ENCODE results near the gene SPTBN4.
A peak's percentile ranks its signal among the peaks of the same experiment; 100 is the strongest.

The SPTBN4 gene

DNA sequence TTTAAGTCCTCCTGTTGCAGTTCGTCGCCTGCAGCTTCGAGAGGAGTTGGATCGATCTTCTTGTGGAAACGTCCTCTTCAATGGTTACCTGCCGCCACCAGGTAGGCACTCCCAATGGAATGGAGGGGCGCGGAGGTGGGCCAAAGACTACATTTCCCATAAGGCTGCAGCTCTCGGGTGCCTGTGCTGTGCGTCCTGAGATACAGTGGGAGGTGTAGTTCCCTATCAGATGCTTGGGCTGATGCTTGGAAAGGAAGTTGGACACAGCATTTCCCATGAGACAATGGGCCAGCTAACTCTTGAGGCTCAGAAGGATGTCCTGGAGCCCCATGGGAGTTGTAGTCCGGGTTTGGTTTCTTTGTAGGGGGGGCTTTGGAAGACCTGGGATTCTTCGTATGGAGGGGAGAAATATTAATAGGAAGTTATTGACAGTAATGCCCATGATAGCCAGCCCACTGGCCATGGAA lies 111.7 kb downstream of the SPTBN4 start:
- Histone ChIP-seq H2AFZ (ENCODE audit: low read length, unreplicated experiment) (no peak overlapping the region), H3K27me3 (ENCODE audit: insufficient read depth, low read length) (no peaks in the 10 kb centered on the region), H3K79me2 (ENCODE audit: control insufficient read depth, insufficient read depth, low read length, unreplicated experiment) (no peaks in the 10 kb centered on the region), H3K27ac (ENCODE audit: low read depth, low read length) (no peak overlapping the region), H3K4me1 (ENCODE audit: control insufficient read depth, insufficient read depth, low read length, unreplicated experiment) (peaks cover 3% of the 10 kb centered on the region), H3K4me3 (ENCODE audit: low read depth, low read length) (no peak overlapping the region), H3K36me3 (ENCODE audit: insufficient read depth, low read length) (no peaks in the 10 kb centered on the region)

DNA sequence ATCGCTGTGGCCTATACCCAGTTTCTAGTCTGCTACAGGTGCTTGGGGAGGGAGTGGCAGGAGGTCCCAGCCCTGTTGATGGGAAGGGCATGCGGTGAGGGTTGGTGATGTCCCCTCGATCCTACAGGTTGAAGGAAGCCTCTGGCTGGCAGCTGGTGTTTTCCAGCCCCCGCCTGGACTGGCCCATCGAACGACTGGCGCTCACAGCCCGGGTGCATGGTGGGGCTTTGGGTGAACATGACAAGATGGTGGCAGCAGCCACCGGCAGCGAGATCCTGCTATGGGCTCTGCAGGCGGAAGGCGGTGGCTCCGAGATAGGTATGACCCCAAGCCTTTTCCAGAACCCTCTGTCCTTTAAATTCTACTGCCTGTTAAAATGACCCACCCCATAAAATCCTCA lies 113.8 kb downstream of the SPTBN4 start:
- Histone ChIP-seq H2AFZ (ENCODE audit: low read length, unreplicated experiment) (no peak overlapping the region), H3K27ac (ENCODE audit: low read depth, low read length) (no peak overlapping the region), H3K79me2 (ENCODE audit: control insufficient read depth, insufficient read depth, low read length, unreplicated experiment) (no peaks in the 10 kb centered on the region), H3K4me1 (ENCODE audit: control insufficient read depth, insufficient read depth, low read length, unreplicated experiment) (peaks cover 8% of the 10 kb centered on the region), H3K36me3 (ENCODE audit: insufficient read depth, low read length) (no peaks in the 10 kb centered on the region), H3K27me3 (ENCODE audit: insufficient read depth, low read length) (no peaks in the 10 kb centered on the region), H3K4me3 (ENCODE audit: low read depth, low read length) (no peak overlapping the region)

DNA sequence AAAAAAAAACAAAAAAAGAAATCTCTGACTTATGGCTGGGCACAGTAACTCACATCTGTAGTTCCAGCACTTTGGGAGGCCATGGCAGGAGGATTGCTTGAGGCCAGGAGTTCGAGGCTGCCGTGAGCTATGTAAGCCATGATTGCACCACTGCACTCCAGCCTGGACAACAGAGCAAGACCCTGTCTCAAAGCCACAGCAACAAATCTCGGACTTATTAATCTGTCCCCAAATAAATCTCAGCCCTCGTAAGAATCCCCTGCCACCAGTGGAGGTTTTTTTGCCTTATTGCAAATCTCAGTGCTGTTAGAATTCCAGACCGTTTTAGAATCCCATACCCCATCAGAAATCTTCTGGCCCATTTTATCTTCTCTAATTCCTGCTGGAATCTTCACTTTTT lies 114.7 kb downstream of the SPTBN4 start:
- Histone ChIP-seq H3K79me2 (ENCODE audit: control insufficient read depth, insufficient read depth, low read length, unreplicated experiment) (no peaks in the 10 kb centered on the region), H2AFZ (ENCODE audit: low read length, unreplicated experiment) (no peak overlapping the region), H3K27me3 (ENCODE audit: insufficient read depth, low read length) (no peaks in the 10 kb centered on the region), H3K4me3 (ENCODE audit: low read depth, low read length) (no peak overlapping the region), H3K4me1 (ENCODE audit: control insufficient read depth, insufficient read depth, low read length, unreplicated experiment) (peaks cover 11% of the 10 kb centered on the region), H3K27ac (ENCODE audit: low read depth, low read length) (no peak overlapping the region), H3K36me3 (ENCODE audit: insufficient read depth, low read length) (no peaks in the 10 kb centered on the region)

DNA sequence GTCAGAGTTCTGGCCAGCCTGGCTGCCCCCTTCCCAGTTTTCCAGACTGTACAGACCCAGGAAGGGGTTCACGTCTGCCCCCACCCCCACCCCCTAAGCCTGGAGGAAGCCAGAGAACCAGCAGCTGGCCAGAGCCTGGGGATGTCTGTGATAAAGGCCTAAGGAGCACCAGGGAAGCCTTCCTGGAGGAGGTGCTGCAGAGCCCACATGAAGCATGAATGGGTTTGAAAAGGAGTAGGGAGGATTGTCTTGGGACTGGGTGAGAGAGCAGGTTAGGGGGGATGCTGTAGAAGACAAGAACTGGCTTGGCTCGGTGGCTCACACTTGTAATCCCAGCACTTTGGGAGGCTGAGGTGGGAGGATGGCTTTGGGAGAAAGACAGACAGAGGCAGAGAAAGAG lies 115.7 kb downstream of the SPTBN4 start:
- Histone ChIP-seq H3K36me3 (ENCODE audit: insufficient read depth, low read length) (no peaks in the 10 kb centered on the region), H2AFZ (ENCODE audit: low read length, unreplicated experiment) (no peak overlapping the region)

DNA sequence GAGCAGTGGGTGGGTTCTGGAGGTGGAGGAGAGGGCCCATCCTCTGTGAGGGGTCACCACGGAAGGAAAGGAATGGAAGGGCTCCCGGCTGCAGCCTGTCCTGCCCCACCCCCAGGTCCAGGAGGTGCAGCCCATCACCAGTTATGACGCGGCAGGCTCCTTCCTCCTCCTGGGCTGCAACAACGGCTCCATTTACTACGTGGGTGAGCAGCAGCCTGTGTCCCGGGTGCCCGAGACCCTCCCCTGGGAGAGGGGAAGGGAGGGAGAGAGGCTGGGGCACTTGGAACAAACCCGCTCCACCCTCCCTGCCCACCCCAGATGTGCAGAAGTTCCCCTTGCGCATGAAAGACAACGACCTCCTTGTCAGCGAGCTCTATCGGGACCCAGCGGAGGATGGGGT lies 116.5 kb downstream of the SPTBN4 start:
- Histone ChIP-seq H2AFZ (ENCODE audit: low read length, unreplicated experiment) (no peak overlapping the region), H3K4me1 (ENCODE audit: control insufficient read depth, insufficient read depth, low read length, unreplicated experiment) (peaks cover 7% of the 10 kb centered on the region), H3K79me2 (ENCODE audit: control insufficient read depth, insufficient read depth, low read length, unreplicated experiment) (no peaks in the 10 kb centered on the region), H3K27ac (ENCODE audit: low read depth, low read length) (no peak overlapping the region), H3K36me3 (ENCODE audit: insufficient read depth, low read length) (no peaks in the 10 kb centered on the region), H3K4me3 (ENCODE audit: low read depth, low read length) (no peak overlapping the region), H3K27me3 (ENCODE audit: insufficient read depth, low read length) (no peaks in the 10 kb centered on the region)

More for the DNA sequence above, 115.7 kb downstream of the SPTBN4 start:
- Histone ChIP-seq H3K4me1 (ENCODE audit: control insufficient read depth, insufficient read depth, low read length, unreplicated experiment) (peaks cover 11% of the 10 kb centered on the region), H3K27me3 (ENCODE audit: insufficient read depth, low read length) (no peaks in the 10 kb centered on the region), H3K27ac (ENCODE audit: low read depth, low read length) (no peak overlapping the region), H3K79me2 (ENCODE audit: control insufficient read depth, insufficient read depth, low read length, unreplicated experiment) (no peaks in the 10 kb centered on the region), H3K4me3 (ENCODE audit: low read depth, low read length) (no peak overlapping the region)

DNA sequence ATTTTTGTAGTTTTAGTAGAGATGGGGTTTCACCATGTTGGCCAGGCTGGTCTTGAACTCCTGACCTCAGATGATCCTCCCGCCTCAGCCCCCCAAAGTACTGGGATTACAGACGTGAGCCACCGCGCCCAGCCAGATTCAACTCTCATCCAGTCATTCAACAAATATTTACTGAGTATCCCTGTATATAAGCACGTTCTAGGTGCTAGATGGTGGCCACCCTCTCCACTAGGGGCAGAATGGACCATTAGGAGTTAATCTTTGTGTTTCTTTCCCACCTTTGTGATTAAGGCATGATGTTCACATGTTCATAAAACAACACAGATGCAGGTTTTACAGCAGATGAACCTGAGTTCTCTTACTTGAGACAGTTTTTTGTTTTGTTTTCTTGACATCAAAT lies 117.2 kb downstream of the SPTBN4 start:
- no peak overlapping the region for H3K27ac ChIP-seq (ENCODE audit: low read depth, low read length)
- H3K27me3 ChIP-seq (ENCODE audit: insufficient read depth, low read length), result no peaks in the 10 kb centered on the region
- H3K4me1 ChIP-seq (ENCODE audit: control insufficient read depth, insufficient read depth, low read length, unreplicated experiment), result peaks cover 7% of the 10 kb centered on the region
- H3K36me3 ChIP-seq (ENCODE audit: insufficient read depth, low read length), result no peaks in the 10 kb centered on the region
- H2AFZ ChIP-seq (ENCODE audit: low read length, unreplicated experiment), result no peak overlapping the region
- no peak overlapping the region for H3K4me3 ChIP-seq (ENCODE audit: low read depth, low read length)
- H3K79me2 ChIP-seq (ENCODE audit: control insufficient read depth, insufficient read depth, low read length, unreplicated experiment), result no peaks in the 10 kb centered on the region

DNA sequence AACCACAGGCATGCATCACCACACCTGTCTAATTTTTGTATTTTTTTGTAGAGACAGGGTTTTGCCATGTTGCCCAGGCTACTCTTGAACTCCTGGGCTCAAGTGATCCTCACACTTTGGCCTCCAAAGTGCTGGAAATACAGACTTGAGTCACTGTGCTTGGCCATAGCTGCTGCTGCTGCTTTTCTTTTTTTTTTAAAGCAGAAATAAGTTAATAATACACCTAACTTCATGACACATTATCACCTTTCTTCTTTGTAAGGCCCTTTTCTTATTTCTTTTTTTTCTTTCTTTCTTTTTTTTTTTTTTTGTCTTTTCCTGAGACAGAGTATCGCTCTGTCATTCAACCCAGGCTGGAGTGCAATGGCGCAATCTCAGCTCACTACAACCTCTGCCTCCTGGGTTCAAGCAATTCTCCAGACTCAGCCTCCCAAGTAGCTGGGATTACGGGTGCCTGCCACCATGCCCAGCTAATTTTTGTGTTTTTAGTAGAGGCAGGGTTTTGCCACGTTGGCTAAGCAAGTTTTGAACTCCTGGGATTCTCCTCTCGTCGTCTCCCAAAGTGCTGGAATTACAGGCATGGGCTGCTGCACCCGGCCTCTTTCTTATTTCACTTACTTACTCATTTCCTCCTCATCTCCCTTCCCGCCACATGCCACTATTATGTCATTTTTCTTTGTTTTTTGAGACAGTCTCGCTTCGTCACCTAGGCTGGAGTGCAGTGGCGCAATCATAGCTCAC lies 118.6 kb downstream of the SPTBN4 start:
- Histone ChIP-seq H3K27me3 (ENCODE audit: insufficient read depth, low read length) (no peaks in the 10 kb centered on the region), H3K27ac (ENCODE audit: low read depth, low read length) (peak overlapping the region; percentile 75), H3K4me3 (ENCODE audit: low read depth, low read length) (no peak overlapping the region), H3K36me3 (ENCODE audit: insufficient read depth, low read length) (no peaks in the 10 kb centered on the region), H3K79me2 (ENCODE audit: control insufficient read depth, insufficient read depth, low read length, unreplicated experiment) (no peaks in the 10 kb centered on the region), H2AFZ (ENCODE audit: low read length, unreplicated experiment) (no peak overlapping the region), H3K4me1 (ENCODE audit: control insufficient read depth, insufficient read depth, low read length, unreplicated experiment) (peaks cover 7% of the 10 kb centered on the region)

DNA sequence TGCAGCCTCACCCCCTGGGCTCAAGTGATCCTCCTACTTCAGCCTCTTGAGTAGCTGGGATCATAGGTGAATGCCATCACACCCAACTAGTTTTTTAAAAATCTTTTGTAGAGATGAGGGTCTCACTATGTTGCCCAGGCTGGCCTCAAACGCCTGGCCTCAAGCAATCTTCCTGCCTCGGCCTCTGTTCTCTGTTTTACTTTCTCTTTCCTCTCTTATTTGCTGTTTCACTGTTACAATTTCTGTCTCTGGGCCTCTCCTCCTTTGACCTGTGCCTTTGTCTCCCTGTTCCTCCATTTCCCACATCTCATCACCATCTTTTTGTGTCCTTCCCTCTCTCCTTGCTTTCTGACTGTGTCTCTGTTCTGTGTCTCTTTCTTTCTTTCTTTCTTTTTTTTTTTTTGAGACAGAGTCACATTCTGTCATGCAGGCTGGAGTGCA lies 119.2 kb downstream of the SPTBN4 start:
- Histone ChIP-seq H3K4me1 (ENCODE audit: control insufficient read depth, insufficient read depth, low read length, unreplicated experiment) (peaks cover 7% of the 10 kb centered on the region), H3K27me3 (ENCODE audit: insufficient read depth, low read length) (no peaks in the 10 kb centered on the region), H3K36me3 (ENCODE audit: insufficient read depth, low read length) (no peaks in the 10 kb centered on the region), H3K79me2 (ENCODE audit: control insufficient read depth, insufficient read depth, low read length, unreplicated experiment) (no peaks in the 10 kb centered on the region), H3K27ac (ENCODE audit: low read depth, low read length) (peak overlapping the region; percentile 75), H3K4me3 (ENCODE audit: low read depth, low read length) (no peak overlapping the region), H2AFZ (ENCODE audit: low read length, unreplicated experiment) (no peak overlapping the region)

DNA sequence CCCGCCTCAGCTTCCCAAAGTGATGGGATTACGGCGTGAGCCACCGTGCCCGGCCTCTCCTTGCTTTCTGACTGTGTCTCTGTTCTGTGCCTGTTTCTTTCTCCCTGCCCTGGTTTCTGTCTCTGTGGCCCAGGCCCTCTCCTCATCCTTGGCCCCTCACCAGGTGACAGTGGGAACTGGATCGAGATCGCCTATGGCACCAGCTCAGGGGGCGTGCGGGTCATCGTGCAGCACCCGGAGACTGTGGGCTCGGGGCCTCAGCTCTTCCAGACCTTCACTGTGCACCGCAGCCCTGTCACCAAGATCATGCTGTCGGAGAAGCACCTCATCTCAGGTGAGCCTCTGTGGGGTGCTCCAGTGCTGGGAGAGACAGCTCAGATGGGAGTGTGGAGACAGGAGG lies 119.8 kb downstream of the SPTBN4 start:
- H3K27ac ChIP-seq (ENCODE audit: low read depth, low read length), result no peak overlapping the region
- no peak overlapping the region for H2AFZ ChIP-seq (ENCODE audit: low read length, unreplicated experiment)
- no peaks in the 10 kb centered on the region for H3K36me3 ChIP-seq (ENCODE audit: insufficient read depth, low read length)
- no peaks in the 10 kb centered on the region for H3K79me2 ChIP-seq (ENCODE audit: control insufficient read depth, insufficient read depth, low read length, unreplicated experiment)
- peaks cover 7% of the 10 kb centered on the region for H3K4me1 ChIP-seq (ENCODE audit: control insufficient read depth, insufficient read depth, low read length, unreplicated experiment)
- H3K27me3 ChIP-seq (ENCODE audit: insufficient read depth, low read length), result no peaks in the 10 kb centered on the region
- no peak overlapping the region for H3K4me3 ChIP-seq (ENCODE audit: low read depth, low read length)

DNA sequence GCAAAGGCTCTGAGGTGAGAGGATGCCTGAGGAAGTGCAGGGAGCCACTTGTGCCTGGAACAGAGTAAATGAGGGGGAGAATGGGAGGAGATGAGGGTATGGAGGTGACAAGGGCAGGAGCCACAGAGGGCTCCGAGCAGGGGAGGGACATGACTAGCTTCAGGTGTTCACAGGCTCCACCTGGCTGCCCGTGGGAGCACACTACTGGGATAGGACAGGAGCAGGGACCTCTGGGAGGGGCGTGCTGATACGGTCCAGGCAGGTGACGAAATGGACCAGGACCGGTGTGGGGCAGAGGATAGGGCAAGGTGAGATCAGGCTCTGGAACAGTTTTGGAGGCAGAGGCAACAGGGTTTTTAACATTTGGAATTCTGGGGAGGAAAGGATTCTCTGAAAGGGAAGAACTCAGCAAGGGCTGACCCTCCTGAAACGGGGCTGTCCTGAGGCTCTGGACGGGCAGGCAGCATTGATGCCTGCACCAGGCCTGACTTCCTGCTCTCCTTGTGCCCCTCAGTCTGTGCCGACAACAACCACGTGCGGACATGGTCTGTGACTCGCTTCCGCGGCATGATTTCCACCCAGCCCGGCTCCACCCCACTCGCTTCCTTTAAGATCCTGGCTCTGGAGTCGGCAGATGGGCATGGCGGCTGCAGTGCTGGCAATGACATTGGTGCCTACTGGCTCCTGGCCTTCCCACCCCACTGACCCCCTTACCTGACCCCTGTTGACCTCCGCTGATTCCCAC lies 121.5 kb downstream of the SPTBN4 start:
- Histone ChIP-seq H2AFZ (ENCODE audit: low read length, unreplicated experiment) (no peak overlapping the region), H3K4me3 (ENCODE audit: low read depth, low read length) (no peak overlapping the region), H3K27ac (ENCODE audit: low read depth, low read length) (no peak overlapping the region), H3K36me3 (ENCODE audit: insufficient read depth, low read length) (no peaks in the 10 kb centered on the region), H3K4me1 (ENCODE audit: control insufficient read depth, insufficient read depth, low read length, unreplicated experiment) (peaks cover 7% of the 10 kb centered on the region), H3K79me2 (ENCODE audit: control insufficient read depth, insufficient read depth, low read length, unreplicated experiment) (no peaks in the 10 kb centered on the region), H3K27me3 (ENCODE audit: insufficient read depth, low read length) (no peaks in the 10 kb centered on the region)

All from ACC112 (cell line).